ENCODE measurements around the gene NR1H2.
"Not testable (repeated sequence)": the region's sequence is repeated elsewhere in the genome, so short reads cannot be mapped to it uniquely, and the experiment has no call there.

Gene NR1H2

GRCh38 chr19:50329146-50329925, 46.9 kb upstream of the NR1H2 start, which contains the start of gene KCNC3:
KCNC3 (minus strand) TSS chr19:50329377; CDS start chr19:50329082, 295 bp downstream.
- ChIA-PET POLR2A (interaction anchor here (0.6 to 1.6 kb wide), 8 partner anchors 13 to 395 kb away, joined by 3 to 12 read pairs (median 4); no protein-coding TSS in a partner anchor), CTCF (interaction anchor here (0.7 to 1.4 kb wide), 4 partner anchors 13 to 64 kb away, joined by 3 to 6 read pairs (median 5); no protein-coding TSS in a partner anchor)
- DNase-seq (ENCODE audit: extremely low spot score) = peak; percentile 96
- peak; percentile 29; the same call in 1 of the 2 replicates for TF ChIP-seq SP1 (IDR thresholded peaks at IDR 0.05)
- 0 out of 2 replicates have a peak, but pooled peaks have one; percentile 33 for TF ChIP-seq HDGF (IDR thresholded peaks at IDR 0.05; ENCODE audit: borderline replicate concordance)
- no peak for TF ChIP-seq TARDBP (IDR thresholded peaks at IDR 0.05)
- TF ChIP-seq FOXM1 (IDR thresholded peaks at IDR 0.05; ENCODE audit: borderline replicate concordance) = no peak

- POLR2A ChIA-PET; DNase-seq (ENCODE audit: extremely low spot score): not testable (repeated sequence)
- CTCF ChIA-PET = interaction anchor here (1.0 to 1.1 kb wide), 2 partner anchors 22 to 27 kb away, joined by 3 to 6 read pairs; no protein-coding TSS in a partner anchor
- TF ChIP-seq L3MBTL2 (conservative IDR thresholded peaks at IDR 0.05) = 0 out of 2 replicates have a peak, but pooled peaks have one; percentile 42
These were observed 46.3 kb upstream of the NR1H2 start for GRCh38 chr19:50329926-50330294.

- ChIA-PET POLR2A (no interaction called here), CTCF (no interaction called here)
- peak; percentile 86 for DNase-seq (ENCODE audit: extremely low spot score)
- TF ChIP-seq HDGF (IDR thresholded peaks at IDR 0.05; ENCODE audit: borderline replicate concordance) (no peak), NFRKB (IDR thresholded peaks at IDR 0.05) (no peak), PKNOX1 (IDR thresholded peaks at IDR 0.05) (no peak), BHLHE40 (IDR thresholded peaks at IDR 0.05; ENCODE audit: borderline replicate concordance) (no peak), ELF4 (IDR thresholded peaks at IDR 0.05) (no peak), FOXK2 (IDR thresholded peaks at IDR 0.05) (no peak), SUZ12 (IDR thresholded peaks at IDR 0.05) (no peak), CTBP1 (IDR thresholded peaks at IDR 0.05; ENCODE audit: borderline replicate concordance) (no peak), ZNF384 (IDR thresholded peaks at IDR 0.05) (no peak)
These were observed 45.7 kb upstream of the NR1H2 start for GRCh38 chr19:50330365-50331078.

- POLR2A ChIA-PET = no interaction called here
- DNase-seq (ENCODE audit: extremely low spot score) = no peak
- TF ChIP-seq FOXA1 (IDR thresholded peaks at IDR 0.05) (no peak), BHLHE40 (IDR thresholded peaks at IDR 0.05; ENCODE audit: borderline replicate concordance) (no peak), L3MBTL2 (conservative IDR thresholded peaks at IDR 0.05) (no peak)
- CTCF ChIA-PET = no interaction called here
These were observed 44.9 kb upstream of the NR1H2 start for GRCh38 chr19:50331221-50331993.

GRCh38 chr19:50331994-50332243, 44.3 kb upstream of the NR1H2 start:
- no peak for DNase-seq (ENCODE audit: extremely low spot score)
- ChIA-PET POLR2A (no interaction called here), CTCF (no interaction called here)
- TF ChIP-seq FOXA1 (IDR thresholded peaks at IDR 0.05) = no peak
- no peak for TF ChIP-seq TARDBP (IDR thresholded peaks at IDR 0.05)
- TF ChIP-seq CTBP1 (IDR thresholded peaks at IDR 0.05; ENCODE audit: borderline replicate concordance) = no peak
- TF ChIP-seq HDGF (IDR thresholded peaks at IDR 0.05; ENCODE audit: borderline replicate concordance) = no peak
- TF ChIP-seq ELF4 (IDR thresholded peaks at IDR 0.05) = no peak
- no peak for TF ChIP-seq PKNOX1 (IDR thresholded peaks at IDR 0.05)
- TF ChIP-seq ARNT (IDR thresholded peaks at IDR 0.05) = no peak
- no peak for TF ChIP-seq FOXM1 (IDR thresholded peaks at IDR 0.05; ENCODE audit: borderline replicate concordance)

GRCh38 chr19:50332244-50333038, 43.8 kb upstream of the NR1H2 start:
- ChIA-PET POLR2A (interaction anchor here (0.9 to 1.1 kb wide), 2 partner anchors 19 to 20 kb away, joined by 5 to 7 read pairs; no protein-coding TSS in a partner anchor), CTCF (no interaction called here)
- TF ChIP-seq PKNOX1 (IDR thresholded peaks at IDR 0.05) (no peak), FOXK2 (IDR thresholded peaks at IDR 0.05) (no peak), L3MBTL2 (conservative IDR thresholded peaks at IDR 0.05) (no peak), NFRKB (IDR thresholded peaks at IDR 0.05) (no peak), BHLHE40 (IDR thresholded peaks at IDR 0.05; ENCODE audit: borderline replicate concordance) (no peak), SUZ12 (IDR thresholded peaks at IDR 0.05) (no peak), TARDBP (IDR thresholded peaks at IDR 0.05) (no peak), HDGF (IDR thresholded peaks at IDR 0.05; ENCODE audit: borderline replicate concordance) (no peak), FOXA1 (IDR thresholded peaks at IDR 0.05) (no peak)
- no peak for DNase-seq (ENCODE audit: extremely low spot score)
